Fibroblast of the conjunctiva (primary cell): ENCODE results near the gene LMF1.
"Not testable (repeated sequence)": the region's sequence is repeated elsewhere in the genome, so short reads cannot be mapped to it uniquely, and the experiment has no call there.

ENCODE experiments used
- DNase-seq: peaks from one replicate; pipeline ENCODE4 v3.0.0-alpha.2; 2010; ENCODE audit warnings: low read depth

The LMF1 gene

GRCh38 chr16:867421-868385 lies 103.1 kb downstream of the LMF1 start:
- DNase-seq, result no peak

GRCh38 chr16:866252-866896 lies 104.4 kb downstream of the LMF1 start:
- no peak for DNase-seq

- no peak for DNase-seq
Observed at GRCh38 chr16:865026-865425, 105.8 kb downstream of the LMF1 start.

- no peak for DNase-seq
Observed at GRCh38 chr16:861446-861845, 109.3 kb downstream of the LMF1 start.

- no peak for DNase-seq
Observed at GRCh38 chr16:860891-861290, 109.9 kb downstream of the LMF1 start.

GRCh38 chr16:858971-859370 lies 111.8 kb downstream of the LMF1 start:
- not testable (repeated sequence) for DNase-seq

GRCh38 chr16:858441-858840 lies 112.3 kb downstream of the LMF1 start:
- DNase-seq, result not testable (repeated sequence)

GRCh38 chr16:856811-857210 lies 114.0 kb downstream of the LMF1 start:
- DNase-seq, result no peak

- DNase-seq, result no peak
Observed at GRCh38 chr16:856101-856500, 114.7 kb downstream of the LMF1 start.

GRCh38 chr16:855471-855870 lies 115.3 kb downstream of the LMF1 start:
- no peak for DNase-seq

GRCh38 chr16:854808-855410 lies 115.9 kb downstream of the LMF1 start:
- DNase-seq, result no peak

- no peak for DNase-seq
Observed at GRCh38 chr16:853981-854807, 116.6 kb downstream of the LMF1 start.

GRCh38 chr16:853306-853705 lies 117.5 kb downstream of the LMF1 start:
- DNase-seq, result no peak

- no peak for DNase-seq
Observed at GRCh38 chr16:852451-853185, 118.2 kb downstream of the LMF1 start.

GRCh38 chr16:851871-852270 lies 118.9 kb downstream of the LMF1 start:
- no peak for DNase-seq

GRCh38 chr16:851209-851810 lies 119.5 kb downstream of the LMF1 start:
- DNase-seq, result no peak

GRCh38 chr16:850668-851067 lies 120.1 kb downstream of the LMF1 start:
- DNase-seq, result no peak

GRCh38 chr16:848510-849253 lies 122.1 kb downstream of the LMF1 start:
- DNase-seq, result no peak

GRCh38 chr16:847681-848445 lies 122.9 kb downstream of the LMF1 start:
- no peak for DNase-seq
